SK-N-SH (cell line): ENCODE results near the gene GAST. TPM values are rescaled to one million over a fixed set of nuclear protein-coding genes. Genes with fewer than 3 reads are reported as not detected.

ENCODE experiments used
- CTCF ChIA-PET: fragments of 300-600, 350-600 bp; formaldehyde crosslinking; extraction: SDS; loops from one replicate; lab custom pipeline; 2021; lab: Yijun Ruan, JAX
- POLR2A ChIA-PET: fragments of 350-600 bp; sonication (Branson Sonifier 250); formaldehyde crosslinking; extraction: SDS; loops from one replicate; lab custom pipeline; 2020; ENCODE audit warnings: antibody characterized with exemption, inconsistent platforms; lab: Yijun Ruan, JAX
- DNase-seq: peaks from one replicate; pipeline ENCODE4 v3.0.0; 2012
- H2AFZ ChIP-seq: fragments of 200-600 bp; sonication (generic); 2 replicates; pipeline ENCODE4 v1.8.1; 2016; ENCODE audit warnings: antibody characterized with exemption, mild to moderate bottlenecking, low read depth
- H3F3A ChIP-seq: fragments of 200-600 bp; sonication (generic); replicated peaks from 2 replicates; pipeline ENCODE3; 2016; ENCODE audit warnings: antibody characterized with exemption, mild to moderate bottlenecking; ENCODE audit not compliant: insufficient read depth
- H3K27ac ChIP-seq, 2 experiments: fragments of 200-500 bp in 1 of 2; fragments of 200-600 bp in 1 of 2; sonication (Bioruptor generic) in 1 of 2; sonication (generic), shearing (Covaris generic) in 1 of 2; 2 replicates each; pipeline versions ENCODE4 v1.5.1 to v1.6.1; 2014 to 2016; ENCODE audit warnings: low read depth in 2 of 2, inconsistent platforms in 1 of 2, low read length in 1 of 2, mild to moderate bottlenecking in 1 of 2, mixed read lengths in 1 of 2
- H3K27me3 ChIP-seq: fragments of 200-600 bp; sonication (generic), shearing (Covaris generic); 2 replicates; pipeline ENCODE4 v1.6.1; 2016; ENCODE audit warnings: mixed run types; ENCODE audit not compliant: insufficient read depth
- H3K36me3 ChIP-seq, 2 experiments: fragments of 200-500 bp in 1 of 2; fragments of 200-600 bp in 1 of 2; sonication (Bioruptor generic) in 1 of 2; sonication (generic) in 1 of 2; replicated peaks in 1 of 2; 2 replicates each; pipeline versions ENCODE3 to v1.5.1; 2014 to 2016; ENCODE audit warnings: low read length in 1 of 2, mild to moderate bottlenecking in 1 of 2; ENCODE audit not compliant: insufficient read depth in 2 of 2, control insufficient read depth in 1 of 2
- H3K4me1 ChIP-seq, 2 experiments: fragments of 200-500 bp in 1 of 2; fragments of 200-600 bp in 1 of 2; sonication (Bioruptor generic) in 1 of 2; sonication (generic), shearing (Covaris generic) in 1 of 2; 2 replicates each; pipeline versions ENCODE4 v1.5.1 to v1.6.1; 2014 to 2016; ENCODE audit warnings: low read depth in 1 of 2, low read length in 1 of 2, mixed run types in 1 of 2; ENCODE audit not compliant: insufficient read depth in 2 of 2, control insufficient read depth in 1 of 2
- H3K4me2 ChIP-seq: fragments of 200-600 bp; sonication (generic), shearing (Covaris generic); 2 replicates; pipeline ENCODE4 v1.6.1; 2017; ENCODE audit warnings: mixed run types
- H3K4me3 ChIP-seq, 2 experiments: fragments of 200-500 bp in 1 of 2; fragments of 200-600 bp in 1 of 2; sonication (Bioruptor generic) in 1 of 2; sonication (generic), shearing (Covaris generic) in 1 of 2; 2 replicates each; pipeline versions ENCODE4 v1.5.1 to v1.8.1; 2014 to 2016; ENCODE audit warnings: low read depth in 2 of 2, inconsistent platforms in 1 of 2, low read length in 1 of 2, mild to moderate bottlenecking in 1 of 2, mixed read lengths in 1 of 2, moderate library complexity in 1 of 2
- H3K79me2 ChIP-seq: fragments of 200-600 bp; sonication (generic); 2 replicates; pipeline ENCODE4 v1.8.1; 2017; ENCODE audit warnings: mild to moderate bottlenecking; ENCODE audit not compliant: insufficient read depth
- H3K9ac ChIP-seq: fragments of 200-600 bp; sonication (generic); 2 replicates; pipeline ENCODE4 v1.6.1; 2017; ENCODE audit warnings: mixed run types
- H3K9me2 ChIP-seq: fragments of 200-600 bp; sonication (generic); 2 replicates; pipeline ENCODE4 v1.6.1; 2017; ENCODE audit warnings: mixed run types
- H3K9me3 ChIP-seq: fragments of 200-600 bp; sonication (generic); 2 replicates; pipeline ENCODE4 v1.6.1; 2017; ENCODE audit warnings: mixed run types, mild to moderate bottlenecking, moderate library complexity
- H4K20me1 ChIP-seq: fragments of 200-600 bp; sonication (generic); 2 replicates; pipeline ENCODE4 v1.6.1; 2017; ENCODE audit warnings: mild to moderate bottlenecking, mixed run types; ENCODE audit not compliant: insufficient read depth
- ELF1 ChIP-seq: IDR thresholded peaks from 2 replicates; pipeline ENCODE4 v1.4.0; 2012
- EP300 ChIP-seq, 2 experiments: IDR thresholded peaks; 2 replicates each; pipeline versions ENCODE4 v1.4.0 to v1.6.1; 2012; ENCODE audit warnings: borderline replicate concordance in 1 of 2, low read depth in 1 of 2, low read length in 1 of 2
- GABPA ChIP-seq: IDR thresholded peaks from 2 replicates; pipeline ENCODE4 v1.4.0; 2012; ENCODE audit warnings: low read depth, mild to moderate bottlenecking
- IRF3 ChIP-seq: fragments of 150-350 bp; IDR thresholded peaks from 2 replicates; pipeline ENCODE4 v1.6.1; 2016; ENCODE audit warnings: mild to moderate bottlenecking, low read depth, low read length
- JUND ChIP-seq: IDR thresholded peaks from 2 replicates; pipeline ENCODE4 v1.4.0; 2012
- MAX ChIP-seq: IDR thresholded peaks from 2 replicates; pipeline ENCODE4 v1.4.0; 2012; ENCODE audit warnings: low read depth
- MXI1 ChIP-seq: IDR thresholded peaks from 2 replicates; pipeline ENCODE4 v1.6.1; 2012; ENCODE audit warnings: mild to moderate bottlenecking, low read depth, low read length, improper control_type of control experiment
- POLR2AphosphoS5 ChIP-seq: IDR thresholded peaks from 2 replicates; pipeline ENCODE4 v1.6.1; 2012; ENCODE audit warnings: low read depth, low read length
- RAD21 ChIP-seq: IDR thresholded peaks from 2 replicates; pipeline ENCODE4 v1.6.1; 2012; ENCODE audit warnings: mild to moderate bottlenecking, low read length
- RCOR1 ChIP-seq: fragments of 150-350 bp; IDR thresholded peaks from 2 replicates; pipeline ENCODE4 v1.6.1; 2017; ENCODE audit warnings: antibody characterized with exemption, low read length
- RFX5 ChIP-seq: IDR thresholded peaks from 2 replicates; pipeline ENCODE4 v1.6.1; 2012; ENCODE audit warnings: mild to moderate bottlenecking, improper control_type of control experiment, low read length
- RXRA ChIP-seq: IDR thresholded peaks from 2 replicates; pipeline ENCODE4 v1.4.0; 2012; ENCODE audit warnings: low read depth, mild to moderate bottlenecking, borderline replicate concordance
- SMC3 ChIP-seq: IDR thresholded peaks from 2 replicates; pipeline ENCODE4 v1.6.1; 2012; ENCODE audit warnings: low read depth, low read length, improper control_type of control experiment
- TAF1 ChIP-seq: IDR thresholded peaks from 2 replicates; pipeline ENCODE4 v1.6.1; 2012; ENCODE audit warnings: low read depth, mild to moderate bottlenecking, low read length, moderate library complexity, borderline replicate concordance
- TEAD4 ChIP-seq: IDR thresholded peaks from 2 replicates; pipeline ENCODE4 v1.4.0; 2012; ENCODE audit warnings: mild to moderate bottlenecking, borderline replicate concordance; ENCODE audit not compliant: insufficient read depth
- USF2 ChIP-seq: fragments of 150-350 bp; IDR thresholded peaks from 2 replicates; pipeline ENCODE4 v1.6.1; 2017; ENCODE audit warnings: antibody characterized with exemption, low read length, low read depth, borderline replicate concordance
- ZBTB33 ChIP-seq: IDR thresholded peaks from 2 replicates; pipeline ENCODE4 v1.4.0; 2012; ENCODE audit warnings: low read depth, borderline replicate concordance
- WGBS: methylation state at CpG from one replicate; pipeline ENCODE4 v1.1.6; 2017; ENCODE audit warnings: low lambda C conversion rate; 5-methylcytosine and 5-hydroxymethylcytosine counted together
- polyA plus RNA-seq, 3 experiments: library from polyadenylated mRNA; depleted of rRNA; stranded (reverse); fragments of >200 nt; gene quantifications; 2 replicates each; pipeline ENCODE4 v1.2.3, GENCODE V29; 2012

The GAST gene
- polyA plus RNA-seq, 1 of the 3 experiments (the other 2 are of a cell fraction) = not detected

GRCh38 chr17:41738077-41738800 is 26.1 kb downstream of the GAST start (continued):
- no peak for TF ChIP-seq USF2

GRCh38 chr17:41738801-41739112 is 26.6 kb downstream of the GAST start:
- no peak for DNase-seq

More at GRCh38 chr17:41738801-41739112, 26.6 kb downstream of the GAST start:
- CTCF ChIA-PET = interaction anchor here (1.2 to 24.8 kb wide), 3 partner anchors 13 to 65 kb away, joined by 9 to 405 read pairs (median 24); partner anchors contain the start of genes FKBP10 and P3H4
- H3K9ac ChIP-seq = no peak overlapping the region
- H3K9me2 ChIP-seq = no peaks in the 10 kb centered on the region
- H3K4me2 ChIP-seq = no peak overlapping the region
- POLR2A ChIA-PET = no interaction called here
- no peak overlapping the region for H3K4me3 ChIP-seq
- TF ChIP-seq RAD21 (no peak), SMC3 (no peak), TAF1 (no peak), TEAD4 (no peak), RFX5 (no peak), MAX (no peak), ELF1 (no peak), ZBTB33 (no peak), JUND (no peak), RCOR1 (no peak), POLR2AphosphoS5 (no peak), MXI1 (no peak), RXRA (no peak), EP300 (IDR thresholded peaks at IDR 0.05; ENCODE audit: borderline replicate concordance in 1 of 2, low read depth in 1 of 2, low read length in 1 of 2) (no peak), GABPA (no peak), IRF3 (no peak)
- peak overlapping the region; percentile 81; the same call in 1 of the 2 replicates for H2AFZ ChIP-seq
- no peak overlapping the region for H3K27ac ChIP-seq
- WGBS = 94% methylated on average over 5 of the region's 5 CpGs
- peaks cover 0 to 14% of the 10 kb centered on the region in 2 experiments; a peak in 1 of 4 replicates for H3K4me1 ChIP-seq
- H4K20me1 ChIP-seq = no peaks in the 10 kb centered on the region
- no peaks in the 10 kb centered on the region for H3F3A ChIP-seq
- H3K27me3 ChIP-seq = peaks cover 36% of the 10 kb centered on the region
- no peaks in the 10 kb centered on the region for H3K79me2 ChIP-seq
- H3K9me3 ChIP-seq = no peaks in the 10 kb centered on the region
- H3K36me3 ChIP-seq = no peaks in the 10 kb centered on the region
